GM20000 (cell line): Measurements from ENCODE around the gene LY6G6F.

Experiments used
- DNase-seq: peaks from one replicate; pipeline ENCODE4 v3.0.0; 2012; ENCODE audit warnings: low spot score
- CTCF ChIP-seq: IDR thresholded peaks from 2 replicates; pipeline ENCODE4 v1.5.1; 2012; ENCODE audit warnings: mild to moderate bottlenecking, control low read depth; ENCODE audit errors: extremely low read depth, missing control alignments

Gene LY6G6F

GRCh38 chr6:31750411-31751022 is 43.9 kb downstream of the LY6G6F start:
- no peak for TF ChIP-seq CTCF
- no peak for DNase-seq

GRCh38 chr6:31752739-31753319 is 46.2 kb downstream of the LY6G6F start:
- no peak for TF ChIP-seq CTCF

GRCh38 chr6:31758281-31758680 is 51.6 kb downstream of the LY6G6F start:
- DNase-seq, result no peak
- TF ChIP-seq CTCF, result no peak

More at GRCh38 chr6:31752739-31753319, 46.2 kb downstream of the LY6G6F start:
- no peak for DNase-seq
